Nephron (organoid): ENCODE results near the gene OLA1.

Source experiments
- H3K27ac Mint-ChIP-seq, 3 experiments: 2 replicates each; pipeline ENCODE4 v1.8.0; 2020; ENCODE audit warnings: mixed read lengths in 3 of 3, mild to moderate bottlenecking in 2 of 3, moderate library complexity in 1 of 3
- H3K27me3 Mint-ChIP-seq: 2 replicates; pipeline ENCODE4 v1.8.0; 2021; ENCODE audit warnings: low read depth, mild to moderate bottlenecking, moderate library complexity, mixed read lengths
- H3K36me3 Mint-ChIP-seq: 2 replicates; pipeline ENCODE4 v1.8.0; 2020; ENCODE audit warnings: low read depth, mixed read lengths
- H3K4me1 Mint-ChIP-seq: 2 replicates; pipeline ENCODE4 v1.8.0; 2020; ENCODE audit warnings: mixed read lengths
- H3K4me3 Mint-ChIP-seq, 3 experiments: 2 replicates each; pipeline ENCODE4 v1.8.0; 2020; ENCODE audit warnings: mild to moderate bottlenecking in 3 of 3, mixed read lengths in 3 of 3, moderate library complexity in 2 of 3
- H3K9me3 Mint-ChIP-seq: 2 replicates; pipeline ENCODE4 v1.8.0; 2020; ENCODE audit warnings: mixed read lengths
- TF ChIP-seq, protein P1 (sequence below), 3 experiments: fragments of 200-600 bp; sonication (generic); IDR thresholded peaks; one replicate each; pipeline ENCODE4 v1.5.0; 2021; ENCODE audit warnings: antibody characterized with exemption in 3 of 3; ENCODE audit not compliant: unreplicated experiment in 3 of 3

OLA1 gene

GRCh38 chr2:174142290-174142689 lies 106.0 kb downstream of the OLA1 start:
- Mint-ChIP-seq H3K36me3 (peaks cover 31% of the 10 kb centered on the region), H3K27me3 (no peaks in the 10 kb centered on the region), H3K27ac (no peak overlapping the region), H3K4me3 (no peak overlapping the region), H3K4me1 (no peaks in the 10 kb centered on the region), H3K9me3 (peaks cover 5% of the 10 kb centered on the region)
- TF ChIP-seq, protein P1, sequence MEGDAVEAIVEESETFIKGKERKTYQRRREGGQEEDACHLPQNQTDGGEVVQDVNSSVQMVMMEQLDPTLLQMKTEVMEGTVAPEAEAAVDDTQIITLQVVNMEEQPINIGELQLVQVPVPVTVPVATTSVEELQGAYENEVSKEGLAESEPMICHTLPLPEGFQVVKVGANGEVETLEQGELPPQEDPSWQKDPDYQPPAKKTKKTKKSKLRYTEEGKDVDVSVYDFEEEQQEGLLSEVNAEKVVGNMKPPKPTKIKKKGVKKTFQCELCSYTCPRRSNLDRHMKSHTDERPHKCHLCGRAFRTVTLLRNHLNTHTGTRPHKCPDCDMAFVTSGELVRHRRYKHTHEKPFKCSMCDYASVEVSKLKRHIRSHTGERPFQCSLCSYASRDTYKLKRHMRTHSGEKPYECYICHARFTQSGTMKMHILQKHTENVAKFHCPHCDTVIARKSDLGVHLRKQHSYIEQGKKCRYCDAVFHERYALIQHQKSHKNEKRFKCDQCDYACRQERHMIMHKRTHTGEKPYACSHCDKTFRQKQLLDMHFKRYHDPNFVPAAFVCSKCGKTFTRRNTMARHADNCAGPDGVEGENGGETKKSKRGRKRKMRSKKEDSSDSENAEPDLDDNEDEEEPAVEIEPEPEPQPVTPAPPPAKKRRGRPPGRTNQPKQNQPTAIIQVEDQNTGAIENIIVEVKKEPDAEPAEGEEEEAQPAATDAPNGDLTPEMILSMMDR (IDR thresholded peaks at IDR 0.05; ENCODE audit: unreplicated experiment in 3 of 3): no peak

DNA sequence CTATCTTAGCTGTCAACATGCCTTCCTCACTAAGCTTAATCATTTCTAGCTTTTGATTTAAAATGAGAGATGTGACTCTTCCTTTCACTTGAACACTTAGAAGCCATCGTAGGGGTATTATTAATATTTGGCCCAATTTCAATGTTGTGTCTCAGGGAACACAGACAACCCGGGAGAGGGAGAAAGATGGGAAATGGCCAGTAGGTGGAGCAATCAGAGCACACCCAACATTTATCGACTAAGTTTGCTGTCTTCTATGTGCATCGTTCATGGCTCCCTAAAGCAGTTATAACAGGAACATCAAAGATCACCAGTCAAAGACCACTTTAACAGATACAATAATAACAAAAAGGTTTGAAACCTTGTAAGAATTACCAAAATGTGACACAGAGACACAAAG lies 110.2 kb downstream of the OLA1 start:
- TF ChIP-seq, protein P1 (IDR thresholded peaks at IDR 0.05; ENCODE audit: unreplicated experiment in 3 of 3): no peak
- H3K4me3 Mint-ChIP-seq: no peak overlapping the region
- H3K27ac Mint-ChIP-seq: no peak overlapping the region
- peaks cover 53% of the 10 kb centered on the region for H3K36me3 Mint-ChIP-seq
- no peaks in the 10 kb centered on the region for H3K4me1 Mint-ChIP-seq
- H3K27me3 Mint-ChIP-seq: no peaks in the 10 kb centered on the region
- H3K9me3 Mint-ChIP-seq: peaks cover 21% of the 10 kb centered on the region

DNA sequence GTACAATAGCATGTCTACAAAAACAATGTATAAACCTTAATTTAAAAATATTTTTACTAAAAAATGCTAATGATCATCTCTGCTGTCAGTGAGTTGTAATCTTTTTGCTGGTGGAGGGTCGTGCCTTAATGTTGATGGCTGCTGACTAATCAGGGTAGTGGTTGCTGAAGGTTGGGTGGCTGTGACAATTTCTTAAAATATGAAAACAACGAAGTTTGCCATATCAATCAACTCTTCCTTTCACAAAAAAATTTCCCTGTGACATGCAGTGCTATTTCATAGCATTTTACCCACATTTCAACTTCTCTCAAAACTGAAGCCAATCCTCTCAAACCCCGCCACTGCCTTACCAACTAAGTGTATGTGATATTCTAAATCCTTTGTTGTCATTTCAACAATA lies 112.4 kb downstream of the OLA1 start:
- H3K4me1 Mint-ChIP-seq: no peaks in the 10 kb centered on the region
- TF ChIP-seq, protein P1 (IDR thresholded peaks at IDR 0.05; ENCODE audit: unreplicated experiment in 3 of 3): no peak
- H3K27ac Mint-ChIP-seq: no peak overlapping the region
- peaks cover 44% of the 10 kb centered on the region for H3K36me3 Mint-ChIP-seq
- no peaks in the 10 kb centered on the region for H3K27me3 Mint-ChIP-seq
- no peak overlapping the region for H3K4me3 Mint-ChIP-seq
- peaks cover 21% of the 10 kb centered on the region for H3K9me3 Mint-ChIP-seq

DNA sequence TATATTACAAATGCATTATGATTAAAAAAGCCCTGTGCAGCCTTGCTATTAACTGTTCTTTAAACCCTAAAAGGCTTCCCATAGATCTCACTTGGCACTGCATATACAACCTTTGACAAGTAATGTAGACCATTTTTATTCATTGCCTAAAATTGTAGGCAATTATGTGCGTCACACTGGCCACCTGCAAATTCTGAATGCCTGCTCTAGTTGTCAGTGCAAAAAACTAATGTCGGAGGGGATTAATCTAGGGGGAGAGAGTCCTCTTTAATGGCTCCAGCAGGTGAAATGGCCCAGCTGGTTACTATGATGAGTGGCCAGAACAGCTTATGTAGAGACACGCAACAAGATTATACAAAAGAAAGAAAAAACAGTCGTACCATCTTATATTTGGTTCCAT lies 123.2 kb downstream of the OLA1 start:
- Mint-ChIP-seq H3K4me1 (no peaks in the 10 kb centered on the region), H3K27ac (no peak overlapping the region), H3K36me3 (peaks cover 3% of the 10 kb centered on the region), H3K9me3 (no peaks in the 10 kb centered on the region), H3K27me3 (no peaks in the 10 kb centered on the region), H3K4me3 (no peak overlapping the region)
- TF ChIP-seq, protein P1 (IDR thresholded peaks at IDR 0.05; ENCODE audit: unreplicated experiment in 3 of 3): no peak

DNA sequence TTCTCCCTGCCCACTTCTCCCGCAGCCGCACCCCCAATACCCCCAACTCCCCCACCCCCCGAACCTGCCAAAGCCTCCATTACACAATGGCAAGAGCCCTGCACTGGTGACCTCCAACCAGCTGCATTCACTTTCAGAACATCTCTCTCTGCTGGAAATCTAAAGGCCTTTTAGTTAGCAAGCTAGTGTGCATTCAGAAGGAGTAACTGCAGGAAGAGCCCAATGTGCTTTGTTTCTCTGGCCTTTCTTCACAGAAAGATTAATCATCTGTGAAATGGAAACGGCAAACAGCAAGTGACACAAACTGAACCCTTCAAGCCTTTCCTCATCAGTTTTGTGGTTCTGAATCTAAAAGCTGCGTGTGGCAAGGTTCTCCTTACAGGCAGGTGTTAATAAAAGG lies 124.2 kb downstream of the OLA1 start:
- H3K4me3 Mint-ChIP-seq: no peak overlapping the region
- TF ChIP-seq, protein P1 (IDR thresholded peaks at IDR 0.05; ENCODE audit: unreplicated experiment in 3 of 3): no peak
- H3K9me3 Mint-ChIP-seq: no peaks in the 10 kb centered on the region
- no peaks in the 10 kb centered on the region for H3K4me1 Mint-ChIP-seq
- H3K36me3 Mint-ChIP-seq: no peaks in the 10 kb centered on the region
- no peaks in the 10 kb centered on the region for H3K27me3 Mint-ChIP-seq
- peak overlapping the region in 1 of 3 experiments; percentile 45 for H3K27ac Mint-ChIP-seq

- Mint-ChIP-seq H3K27me3 (no peaks in the 10 kb centered on the region), H3K36me3 (no peaks in the 10 kb centered on the region), H3K4me1 (no peaks in the 10 kb centered on the region), H3K9me3 (no peaks in the 10 kb centered on the region), H3K4me3 (no peak overlapping the region), H3K27ac (no peak overlapping the region)
- TF ChIP-seq, protein P1 (IDR thresholded peaks at IDR 0.05; ENCODE audit: unreplicated experiment in 3 of 3): no peak
These were observed 126.1 kb downstream of the OLA1 start for GRCh38 chr2:174122185-174122584.
